ENCODE results near the gene RCAN2.

The RCAN2 gene

GRCh38 chr6:46500382-46500781 lies 9.1 kb upstream of the RCAN2 start:
- H3K9ac ChIP-seq (ENCODE audit: low read depth in 1 of 2, low read length in 2 of 2): no peak overlapping the region
- H3K27me3 ChIP-seq (ENCODE audit: control insufficient read depth in 2 of 2, insufficient read depth in 2 of 2, low read length in 2 of 2): no peaks in the 10 kb centered on the region
- peaks cover 0 to 2% of the 10 kb centered on the region in 2 donors for H3K4me1 ChIP-seq (ENCODE audit: control insufficient read depth in 2 of 2, insufficient read depth in 2 of 2, low read length in 2 of 2)
- no peaks in the 10 kb centered on the region for H3K36me3 ChIP-seq (ENCODE audit: control insufficient read depth in 2 of 2, insufficient read depth in 2 of 2, low read length in 2 of 2)
- no peak overlapping the region for H3K4me3 ChIP-seq (ENCODE audit: low read length in 2 of 2)
- H3K9me3 ChIP-seq (ENCODE audit: control insufficient read depth in 2 of 2, low read length in 2 of 2): no peaks in the 10 kb centered on the region
- H3K27ac ChIP-seq (ENCODE audit: low read depth in 2 of 2, low read length in 2 of 2): no peak overlapping the region

- Histone ChIP-seq H3K27me3 (ENCODE audit: control insufficient read depth in 2 of 2, insufficient read depth in 2 of 2, low read length in 2 of 2) (peaks cover 16 to 22% of the 10 kb centered on the region in 2 donors), H3K4me3 (ENCODE audit: low read length in 2 of 2) (peak overlapping the region; percentile 73 to 75), H3K9ac (ENCODE audit: low read depth in 1 of 2, low read length in 2 of 2) (peak overlapping the region in 1 of 2 donors; percentile 68), H3K27ac (ENCODE audit: low read depth in 2 of 2, low read length in 2 of 2) (peak overlapping the region; percentile 61 to 75), H3K4me1 (ENCODE audit: control insufficient read depth in 2 of 2, insufficient read depth in 2 of 2, low read length in 2 of 2) (peaks cover 0 to 4% of the 10 kb centered on the region in 2 donors), H3K36me3 (ENCODE audit: control insufficient read depth in 2 of 2, insufficient read depth in 2 of 2, low read length in 2 of 2) (no peaks in the 10 kb centered on the region), H3K9me3 (ENCODE audit: control insufficient read depth in 2 of 2, low read length in 2 of 2) (no peaks in the 10 kb centered on the region)
Observed at GRCh38 chr6:46491628-46492547, 639 bp upstream of the RCAN2 start.

GRCh38 chr6:46490425-46491200 lies 636 bp downstream of the RCAN2 start:
- peak overlapping the region; percentile 44 to 75 for H3K27ac ChIP-seq (ENCODE audit: low read depth in 2 of 2, low read length in 2 of 2)
- peak overlapping the region in 1 of 2 donors; percentile 68 for H3K9ac ChIP-seq (ENCODE audit: low read depth in 1 of 2, low read length in 2 of 2)
- peaks cover 16 to 22% of the 10 kb centered on the region in 2 donors for H3K27me3 ChIP-seq (ENCODE audit: control insufficient read depth in 2 of 2, insufficient read depth in 2 of 2, low read length in 2 of 2)
- no peaks in the 10 kb centered on the region for H3K9me3 ChIP-seq (ENCODE audit: control insufficient read depth in 2 of 2, low read length in 2 of 2)
- no peaks in the 10 kb centered on the region for H3K36me3 ChIP-seq (ENCODE audit: control insufficient read depth in 2 of 2, insufficient read depth in 2 of 2, low read length in 2 of 2)
- H3K4me1 ChIP-seq (ENCODE audit: control insufficient read depth in 2 of 2, insufficient read depth in 2 of 2, low read length in 2 of 2): peaks cover 0 to 4% of the 10 kb centered on the region in 2 donors
- H3K4me3 ChIP-seq (ENCODE audit: low read length in 2 of 2): peak overlapping the region; percentile 73 to 75

- Histone ChIP-seq H3K27me3 (ENCODE audit: control insufficient read depth in 2 of 2, insufficient read depth in 2 of 2, low read length in 2 of 2) (peaks cover 10 to 15% of the 10 kb centered on the region in 2 donors), H3K36me3 (ENCODE audit: control insufficient read depth in 2 of 2, insufficient read depth in 2 of 2, low read length in 2 of 2) (no peaks in the 10 kb centered on the region), H3K4me3 (ENCODE audit: low read length in 2 of 2) (no peak overlapping the region), H3K9me3 (ENCODE audit: control insufficient read depth in 2 of 2, low read length in 2 of 2) (no peaks in the 10 kb centered on the region), H3K4me1 (ENCODE audit: control insufficient read depth in 2 of 2, insufficient read depth in 2 of 2, low read length in 2 of 2) (peaks cover 0 to 4% of the 10 kb centered on the region in 2 donors), H3K27ac (ENCODE audit: low read depth in 2 of 2, low read length in 2 of 2) (no peak overlapping the region), H3K9ac (ENCODE audit: low read depth in 1 of 2, low read length in 2 of 2) (no peak overlapping the region)
Observed at GRCh38 chr6:46486181-46486580, 5.1 kb downstream of the RCAN2 start.

- peaks cover 0 to 4% of the 10 kb centered on the region in 2 donors for H3K27me3 ChIP-seq (ENCODE audit: control insufficient read depth in 2 of 2, insufficient read depth in 2 of 2, low read length in 2 of 2)
- no peak overlapping the region for H3K4me3 ChIP-seq (ENCODE audit: low read length in 2 of 2)
- no peaks in the 10 kb centered on the region for H3K4me1 ChIP-seq (ENCODE audit: control insufficient read depth in 2 of 2, insufficient read depth in 2 of 2, low read length in 2 of 2)
- H3K9me3 ChIP-seq (ENCODE audit: control insufficient read depth in 2 of 2, low read length in 2 of 2): no peaks in the 10 kb centered on the region
- no peaks in the 10 kb centered on the region for H3K36me3 ChIP-seq (ENCODE audit: control insufficient read depth in 2 of 2, insufficient read depth in 2 of 2, low read length in 2 of 2)
- H3K9ac ChIP-seq (ENCODE audit: low read depth in 1 of 2, low read length in 2 of 2): no peak overlapping the region
- H3K27ac ChIP-seq (ENCODE audit: low read depth in 2 of 2, low read length in 2 of 2): no peak overlapping the region
Observed at GRCh38 chr6:46484081-46484820, 7.0 kb downstream of the RCAN2 start.

- no peaks in the 10 kb centered on the region for H3K4me1 ChIP-seq (ENCODE audit: control insufficient read depth in 2 of 2, insufficient read depth in 2 of 2, low read length in 2 of 2)
Observed at GRCh38 chr6:46476301-46476700, 14.9 kb downstream of the RCAN2 start.

GRCh38 chr6:46473881-46474280 lies 17.4 kb downstream of the RCAN2 start:
- H3K4me1 ChIP-seq (ENCODE audit: control insufficient read depth in 2 of 2, insufficient read depth in 2 of 2, low read length in 2 of 2): no peaks in the 10 kb centered on the region
- no peaks in the 10 kb centered on the region for H3K9me3 ChIP-seq (ENCODE audit: control insufficient read depth in 2 of 2, low read length in 2 of 2)
- no peaks in the 10 kb centered on the region for H3K27me3 ChIP-seq (ENCODE audit: control insufficient read depth in 2 of 2, insufficient read depth in 2 of 2, low read length in 2 of 2)
- no peak overlapping the region for H3K27ac ChIP-seq (ENCODE audit: low read depth in 2 of 2, low read length in 2 of 2)
- no peaks in the 10 kb centered on the region for H3K36me3 ChIP-seq (ENCODE audit: control insufficient read depth in 2 of 2, insufficient read depth in 2 of 2, low read length in 2 of 2)
- no peak overlapping the region for H3K9ac ChIP-seq (ENCODE audit: low read depth in 1 of 2, low read length in 2 of 2)
- no peak overlapping the region for H3K4me3 ChIP-seq (ENCODE audit: low read length in 2 of 2)

More at GRCh38 chr6:46476301-46476700, 14.9 kb downstream of the RCAN2 start:
- no peak overlapping the region for H3K4me3 ChIP-seq (ENCODE audit: low read length in 2 of 2)
- no peaks in the 10 kb centered on the region for H3K36me3 ChIP-seq (ENCODE audit: control insufficient read depth in 2 of 2, insufficient read depth in 2 of 2, low read length in 2 of 2)
- no peaks in the 10 kb centered on the region for H3K9me3 ChIP-seq (ENCODE audit: control insufficient read depth in 2 of 2, low read length in 2 of 2)
- no peak overlapping the region for H3K27ac ChIP-seq (ENCODE audit: low read depth in 2 of 2, low read length in 2 of 2)
- H3K27me3 ChIP-seq (ENCODE audit: control insufficient read depth in 2 of 2, insufficient read depth in 2 of 2, low read length in 2 of 2): no peaks in the 10 kb centered on the region
- H3K9ac ChIP-seq (ENCODE audit: low read depth in 1 of 2, low read length in 2 of 2): no peak overlapping the region

GRCh38 chr6:46472243-46472642 lies 19.0 kb downstream of the RCAN2 start:
- Histone ChIP-seq H3K27me3 (ENCODE audit: control insufficient read depth in 2 of 2, insufficient read depth in 2 of 2, low read length in 2 of 2) (no peaks in the 10 kb centered on the region), H3K27ac (ENCODE audit: low read depth in 2 of 2, low read length in 2 of 2) (no peak overlapping the region), H3K4me1 (ENCODE audit: control insufficient read depth in 2 of 2, insufficient read depth in 2 of 2, low read length in 2 of 2) (no peaks in the 10 kb centered on the region), H3K36me3 (ENCODE audit: control insufficient read depth in 2 of 2, insufficient read depth in 2 of 2, low read length in 2 of 2) (no peaks in the 10 kb centered on the region), H3K4me3 (ENCODE audit: low read length in 2 of 2) (no peak overlapping the region), H3K9me3 (ENCODE audit: control insufficient read depth in 2 of 2, low read length in 2 of 2) (no peaks in the 10 kb centered on the region), H3K9ac (ENCODE audit: low read depth in 1 of 2, low read length in 2 of 2) (no peak overlapping the region)

GRCh38 chr6:46469021-46469420 lies 22.2 kb downstream of the RCAN2 start:
- no peaks in the 10 kb centered on the region for H3K36me3 ChIP-seq (ENCODE audit: control insufficient read depth in 2 of 2, insufficient read depth in 2 of 2, low read length in 2 of 2)
- H3K4me1 ChIP-seq (ENCODE audit: control insufficient read depth in 2 of 2, insufficient read depth in 2 of 2, low read length in 2 of 2): no peaks in the 10 kb centered on the region
- H3K9ac ChIP-seq (ENCODE audit: low read depth in 1 of 2, low read length in 2 of 2): no peak overlapping the region
- no peak overlapping the region for H3K4me3 ChIP-seq (ENCODE audit: low read length in 2 of 2)
- H3K9me3 ChIP-seq (ENCODE audit: control insufficient read depth in 2 of 2, low read length in 2 of 2): no peaks in the 10 kb centered on the region
- H3K27me3 ChIP-seq (ENCODE audit: control insufficient read depth in 2 of 2, insufficient read depth in 2 of 2, low read length in 2 of 2): no peaks in the 10 kb centered on the region
- no peak overlapping the region for H3K27ac ChIP-seq (ENCODE audit: low read depth in 2 of 2, low read length in 2 of 2)

Data from mucosa of rectum (tissue), 2 donors.